Prostate gland (tissue), 2 donors: Measurements from ENCODE around the gene BMAL1. TPM values are rescaled to one million over a fixed set of nuclear protein-coding genes. Genes with fewer than 3 reads are reported as not detected.

Experiments used
- DNase-seq: peaks from one replicate; pipeline ENCODE4 v3.0.0-alpha.2; 2019; ENCODE audit warnings: low spot score
- H3K27ac ChIP-seq, 2 donors: fragments of 200-600 bp; sonication (generic); 2 replicates each; pipeline ENCODE4 v1.5.1; 2017 to 2019
- H3K27me3 ChIP-seq: fragments of 200-600 bp; sonication (generic); replicated peaks from 2 replicates; pipeline ENCODE4 v1.5.1; 2019; ENCODE audit not compliant: insufficient read depth
- H3K36me3 ChIP-seq, 2 donors: fragments of 200-600 bp; sonication (generic); 1 replicate in 1 of 2; 2 replicates in 1 of 2; pipeline versions ENCODE4 v1.5.1 to v1.8.1; 2017 to 2019
- H3K4me1 ChIP-seq: fragments of 200-600 bp; sonication (generic); replicated peaks from 2 replicates; pipeline ENCODE4 v1.5.1; 2019
- H3K4me3 ChIP-seq, 2 donors: fragments of 200-600 bp; sonication (generic); 2 replicates each; pipeline ENCODE4 v1.5.1; 2017 to 2019
- H3K9me3 ChIP-seq: fragments of 200-600 bp; sonication (generic); 2 replicates; pipeline ENCODE4 v1.5.1; 2017
- POLR2A ChIP-seq: fragments of 450-650 bp; IDR thresholded peaks from one replicate; pipeline ENCODE4 v1.6.1; 2016; ENCODE audit warnings: antibody characterized with exemption, mild to moderate bottlenecking
- POLR2AphosphoS5 ChIP-seq: sonication (generic); formaldehyde crosslinking; IDR thresholded peaks from one replicate; pipeline ENCODE4 v1.6.1; 2017; ENCODE audit warnings: antibody characterized with exemption
- WGBS: methylation state at CpG from one replicate; pipeline ENCODE4 v1.1.5; 2018; 5-methylcytosine and 5-hydroxymethylcytosine counted together
- intact Hi-C: fragments of 100-400 bp; cut with DNase I; formaldehyde crosslinking; loops from one replicate; pipeline ENCODE4 v1.14.2; 2022
- total RNA-seq, 2 donors: library from RNA; depleted of rRNA; stranded (reverse); fragments of >200 nt; gene quantifications; one replicate each; pipeline ENCODE4 v1.1.0, GENCODE V29; 2016
- TF ChIP-seq, protein P1 (sequence below), 4 experiments: fragments of 200-600 bp in 2 of 4; fragments of 450-650 bp in 2 of 4; sonication (generic) in 2 of 4; IDR thresholded peaks; 1 replicate in 3 of 4; 2 replicates in 1 of 4; pipeline ENCODE4 v1.5.1; 2016 to 2019; ENCODE audit warnings: antibody characterized with exemption in 4 of 4, mild to moderate bottlenecking in 2 of 4, moderate library complexity in 2 of 4

The BMAL1 gene
- total RNA-seq, 2 donors from 2014 or later, result 19.4 to 38.1 TPM

DNA sequence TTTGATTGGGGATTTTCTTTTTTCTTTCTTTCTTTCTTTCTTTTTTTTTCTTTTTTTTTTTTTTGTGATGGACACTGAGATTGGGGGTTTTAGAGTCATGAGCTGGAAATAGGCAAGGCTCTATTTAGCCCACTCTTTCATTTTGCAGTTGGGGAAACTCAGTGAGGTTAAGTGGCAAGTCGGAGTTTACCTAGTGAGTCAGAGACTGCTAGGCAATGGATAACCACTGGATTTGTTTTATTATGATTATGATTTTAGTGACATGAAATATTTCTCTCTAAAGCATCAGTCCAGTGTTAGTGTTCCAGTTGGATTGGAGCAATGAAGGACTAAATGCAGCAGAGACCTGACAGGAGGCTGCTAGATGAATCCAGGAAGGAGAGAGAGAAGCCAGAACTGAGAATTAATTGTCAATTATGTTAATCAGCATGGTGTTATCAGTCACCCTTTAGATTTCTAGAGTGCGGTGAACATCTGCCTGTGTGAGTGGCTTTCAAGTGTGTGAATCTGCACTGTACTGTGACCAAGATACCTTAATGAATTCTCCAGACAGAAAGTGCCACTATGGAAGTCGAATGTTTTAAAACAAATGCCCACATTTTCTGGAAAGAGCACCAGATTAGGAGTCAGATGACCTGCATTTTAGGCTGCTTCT is 10.9 kb downstream of the BMAL1 start:
- TF ChIP-seq POLR2A, result no peak
- no peak for TF ChIP-seq POLR2AphosphoS5
- TF ChIP-seq, protein P1, sequence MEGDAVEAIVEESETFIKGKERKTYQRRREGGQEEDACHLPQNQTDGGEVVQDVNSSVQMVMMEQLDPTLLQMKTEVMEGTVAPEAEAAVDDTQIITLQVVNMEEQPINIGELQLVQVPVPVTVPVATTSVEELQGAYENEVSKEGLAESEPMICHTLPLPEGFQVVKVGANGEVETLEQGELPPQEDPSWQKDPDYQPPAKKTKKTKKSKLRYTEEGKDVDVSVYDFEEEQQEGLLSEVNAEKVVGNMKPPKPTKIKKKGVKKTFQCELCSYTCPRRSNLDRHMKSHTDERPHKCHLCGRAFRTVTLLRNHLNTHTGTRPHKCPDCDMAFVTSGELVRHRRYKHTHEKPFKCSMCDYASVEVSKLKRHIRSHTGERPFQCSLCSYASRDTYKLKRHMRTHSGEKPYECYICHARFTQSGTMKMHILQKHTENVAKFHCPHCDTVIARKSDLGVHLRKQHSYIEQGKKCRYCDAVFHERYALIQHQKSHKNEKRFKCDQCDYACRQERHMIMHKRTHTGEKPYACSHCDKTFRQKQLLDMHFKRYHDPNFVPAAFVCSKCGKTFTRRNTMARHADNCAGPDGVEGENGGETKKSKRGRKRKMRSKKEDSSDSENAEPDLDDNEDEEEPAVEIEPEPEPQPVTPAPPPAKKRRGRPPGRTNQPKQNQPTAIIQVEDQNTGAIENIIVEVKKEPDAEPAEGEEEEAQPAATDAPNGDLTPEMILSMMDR (IDR thresholded peaks at IDR 0.05), result no peak
- Histone ChIP-seq H3K36me3 (no peaks in the 10 kb centered on the region), H3K27ac (no peak overlapping the region), H3K27me3 (no peaks in the 10 kb centered on the region), H3K9me3 (no peaks in the 10 kb centered on the region), H3K4me1 (no peaks in the 10 kb centered on the region), H3K4me3 (no peak overlapping the region)
- no peak for DNase-seq
- intact Hi-C loops, result no loop called here
- 97% methylated on average over 3 of the region's 3 CpGs for WGBS

DNA sequence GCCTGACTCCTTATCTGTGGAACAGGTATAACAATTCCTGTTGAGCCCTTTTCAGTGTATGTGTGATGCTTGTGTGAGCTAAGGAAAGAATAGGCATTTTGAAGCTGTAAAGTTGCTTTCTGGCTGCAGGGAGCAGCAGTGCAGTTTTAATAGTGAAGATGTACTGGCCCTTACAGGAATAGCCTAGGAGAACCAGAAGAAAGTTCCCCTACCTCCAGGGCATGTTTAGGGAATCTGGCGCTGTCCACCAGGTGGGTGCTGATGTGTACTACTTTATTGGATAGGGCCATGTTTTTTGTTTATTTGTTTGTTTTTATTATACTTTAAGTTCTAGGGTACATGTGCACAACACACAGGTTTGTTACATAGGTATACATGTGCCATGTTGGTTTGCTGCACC is 11.5 kb downstream of the BMAL1 start:
- H3K4me1 ChIP-seq, result no peaks in the 10 kb centered on the region
- WGBS, result 84% methylated on average over 1 of the region's 1 CpG
- intact Hi-C loops, result no loop called here
- H3K9me3 ChIP-seq, result no peaks in the 10 kb centered on the region
- no peak for DNase-seq
- H3K4me3 ChIP-seq, result no peak overlapping the region
- no peaks in the 10 kb centered on the region for H3K27me3 ChIP-seq
- H3K36me3 ChIP-seq, result no peaks in the 10 kb centered on the region
- TF ChIP-seq, protein P1 (IDR thresholded peaks at IDR 0.05), result no peak
- TF ChIP-seq POLR2AphosphoS5, result no peak
- TF ChIP-seq POLR2A, result no peak
- H3K27ac ChIP-seq, result no peak overlapping the region

DNA sequence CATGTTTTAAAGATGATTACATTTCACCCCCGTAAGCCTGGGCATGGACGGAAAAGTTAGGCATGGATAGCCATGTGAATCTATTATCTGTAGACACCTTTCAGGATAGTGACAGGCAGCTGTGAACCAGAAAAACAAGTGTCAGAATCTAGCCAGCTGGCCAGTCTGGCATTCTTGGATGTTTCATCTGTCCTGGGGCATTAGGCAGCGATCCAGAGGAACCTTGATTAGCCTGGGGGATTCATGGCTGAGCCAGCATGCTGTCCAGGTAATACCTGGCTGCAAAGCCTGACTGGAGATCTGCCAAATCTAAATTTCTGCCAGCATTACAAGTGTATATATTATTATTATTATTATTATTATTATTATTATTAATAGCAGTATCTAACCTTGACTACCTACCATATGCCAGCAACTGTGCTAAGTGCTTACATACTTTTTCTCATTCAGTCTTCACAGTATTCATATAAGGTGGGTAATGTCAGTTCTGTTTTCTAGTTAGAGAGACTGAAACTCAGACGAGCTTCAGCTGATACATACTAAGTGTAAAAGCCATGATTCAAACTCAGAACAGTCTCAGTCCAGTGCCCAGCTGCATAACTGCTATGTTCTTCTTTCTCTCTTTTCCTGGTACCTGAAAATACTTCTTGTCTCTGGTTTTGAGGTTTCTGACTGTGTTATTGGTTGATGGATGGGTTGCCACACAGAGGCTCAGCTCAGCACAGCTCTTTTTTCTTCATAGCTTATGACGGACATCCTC is 12.8 kb downstream of the BMAL1 start:
- TF ChIP-seq POLR2AphosphoS5 (no peak), POLR2A (no peak)
- TF ChIP-seq, protein P1 (IDR thresholded peaks at IDR 0.05), result no peak
- WGBS, result 73% methylated on average over 5 of the region's 5 CpGs
- no peaks in the 10 kb centered on the region for H3K9me3 ChIP-seq
- H3K4me1 ChIP-seq, result no peaks in the 10 kb centered on the region
- H3K4me3 ChIP-seq, result no peak overlapping the region
- intact Hi-C loops, result no loop called here
- no peaks in the 10 kb centered on the region for H3K27me3 ChIP-seq
- no peak overlapping the region for H3K27ac ChIP-seq
- H3K36me3 ChIP-seq, result no peaks in the 10 kb centered on the region
- no peak for DNase-seq

DNA sequence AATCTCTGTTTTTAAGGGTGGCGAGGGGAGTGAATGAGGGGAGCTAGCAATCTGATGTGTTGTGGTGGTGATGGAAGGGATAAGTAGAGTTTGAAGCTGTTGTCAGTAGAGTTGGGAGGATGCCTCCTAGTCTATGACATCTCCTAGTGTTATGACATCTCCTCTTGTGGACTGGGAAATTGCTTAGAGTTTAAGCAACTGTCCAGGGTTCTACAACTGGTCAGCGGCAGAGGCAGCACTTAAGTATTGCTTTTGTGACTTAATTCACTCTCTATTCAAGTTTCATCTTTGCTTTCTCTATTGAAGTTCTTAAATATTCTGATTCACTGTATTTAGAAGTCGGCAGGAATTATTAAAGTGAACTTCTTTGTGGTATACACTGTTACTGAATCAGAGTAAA is 13.8 kb downstream of the BMAL1 start:
- Histone ChIP-seq H3K9me3 (no peaks in the 10 kb centered on the region), H3K4me3 (no peak overlapping the region), H3K27me3 (no peaks in the 10 kb centered on the region), H3K36me3 (no peaks in the 10 kb centered on the region), H3K27ac (no peak overlapping the region), H3K4me1 (no peaks in the 10 kb centered on the region)
- DNase-seq, result no peak
- 87% methylated on average over 3 of the region's 3 CpGs for WGBS
- no peak for TF ChIP-seq POLR2A
- TF ChIP-seq, protein P1 (IDR thresholded peaks at IDR 0.05), result no peak
- no peak for TF ChIP-seq POLR2AphosphoS5
- intact Hi-C loops, result no loop called here

DNA sequence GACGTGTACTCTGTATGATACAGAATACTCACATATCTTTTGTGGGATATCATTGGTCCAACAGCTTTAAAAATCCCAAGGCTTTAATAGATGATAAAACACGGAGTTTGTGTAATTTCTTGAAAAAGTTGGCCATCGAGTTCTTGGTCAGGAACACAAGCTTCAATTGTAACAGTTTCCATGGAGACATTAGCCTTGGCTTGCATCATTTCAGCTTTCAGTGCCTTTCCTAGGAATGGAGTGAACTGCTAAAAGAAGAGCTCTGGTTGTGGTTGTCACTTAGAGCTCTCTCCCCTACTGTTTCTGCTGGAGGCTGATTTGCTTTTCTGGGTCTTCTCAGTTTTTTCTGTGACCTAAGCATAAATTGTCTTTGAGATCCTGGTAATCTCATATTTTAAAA is 14.2 kb downstream of the BMAL1 start:
- intact Hi-C loops, result no loop called here
- TF ChIP-seq POLR2A (no peak), POLR2AphosphoS5 (no peak)
- TF ChIP-seq, protein P1 (IDR thresholded peaks at IDR 0.05), result no peak
- WGBS, result 49% methylated on average over 3 of the region's 3 CpGs
- Histone ChIP-seq H3K9me3 (no peaks in the 10 kb centered on the region), H3K36me3 (no peaks in the 10 kb centered on the region), H3K4me3 (no peak overlapping the region), H3K4me1 (no peaks in the 10 kb centered on the region), H3K27ac (no peak overlapping the region), H3K27me3 (no peaks in the 10 kb centered on the region)
- DNase-seq, result no peak
